HK-2 (cell line): Measurements from ENCODE around the gene ALDOB.
A peak's percentile ranks its signal among the peaks of the same experiment; 100 is the strongest.

Experiments used
- DNase-seq: peaks from one replicate; pipeline ENCODE4 v3.0.0-alpha.2; 2018; ENCODE audit not compliant: unreplicated experiment

ALDOB gene

GRCh38 chr9:101455656-101456240 is 20.2 kb upstream of the ALDOB start:
- no peak for DNase-seq

GRCh38 chr9:101453776-101454570 is 18.4 kb upstream of the ALDOB start:
- DNase-seq, result no peak

GRCh38 chr9:101451498-101451897 is 15.9 kb upstream of the ALDOB start:
- DNase-seq, result no peak

- no peak for DNase-seq
Observed at GRCh38 chr9:101450931-101451330, 15.4 kb upstream of the ALDOB start.

- DNase-seq, result peak; percentile 75
Observed at GRCh38 chr9:101449071-101449721, 13.6 kb upstream of the ALDOB start.

- no peak for DNase-seq
Observed at GRCh38 chr9:101448680-101449070, 13.1 kb upstream of the ALDOB start.

GRCh38 chr9:101446732-101447131 is 11.2 kb upstream of the ALDOB start:
- no peak for DNase-seq

GRCh38 chr9:101445353-101446029 is 9.9 kb upstream of the ALDOB start:
- DNase-seq, result no peak

- DNase-seq, result no peak
Observed at GRCh38 chr9:101443364-101443771, 7.8 kb upstream of the ALDOB start.

GRCh38 chr9:101442736-101443135 is 7.2 kb upstream of the ALDOB start:
- no peak for DNase-seq

- no peak for DNase-seq
Observed at GRCh38 chr9:101442318-101442717, 6.7 kb upstream of the ALDOB start.

- no peak for DNase-seq
Observed at GRCh38 chr9:101440714-101441230, 5.2 kb upstream of the ALDOB start.

GRCh38 chr9:101438523-101438922 is 2.9 kb upstream of the ALDOB start:
- DNase-seq, result no peak

GRCh38 chr9:101437806-101438232 is 2.2 kb upstream of the ALDOB start:
- no peak for DNase-seq

GRCh38 chr9:101434998-101435397 is 576 bp downstream of the ALDOB start:
- no peak for DNase-seq

GRCh38 chr9:101433229-101433628 is 2.3 kb downstream of the ALDOB start:
- no peak for DNase-seq

GRCh38 chr9:101432740-101433139 is 2.8 kb downstream of the ALDOB start:
- no peak for DNase-seq

GRCh38 chr9:101432171-101432570 is 3.4 kb downstream of the ALDOB start:
- DNase-seq, result no peak

GRCh38 chr9:101429736-101430135 is 5.8 kb downstream of the ALDOB start:
- DNase-seq, result no peak

GRCh38 chr9:101428909-101429308 is 6.7 kb downstream of the ALDOB start:
- no peak for DNase-seq

- no peak for DNase-seq
Observed at GRCh38 chr9:101427957-101428655, 7.5 kb downstream of the ALDOB start.

GRCh38 chr9:101427358-101427757 is 8.2 kb downstream of the ALDOB start:
- no peak for DNase-seq
